GM23248 (cell line): Measurements from ENCODE around the gene IQSEC1.

Experiments
- EZH2 ChIP-seq: fragments of 200-600 bp; sonication (generic); IDR thresholded peaks from 2 replicates; pipeline ENCODE4 v1.6.1; 2018; ENCODE audit warnings: antibody characterized with exemption, mild to moderate bottlenecking; ENCODE audit not compliant: insufficient read depth, poor library complexity, severe bottlenecking
- EZH2phosphoT487 ChIP-seq: fragments of 200-600 bp; sonication (generic); IDR thresholded peaks from 2 replicates; pipeline ENCODE4 v1.6.1; 2018; ENCODE audit warnings: antibody characterized with exemption, moderate library complexity, mild to moderate bottlenecking, low read depth; ENCODE audit not compliant: insufficient read depth

- TF ChIP-seq EZH2phosphoT487 (no peak), EZH2 (no peak)
Observed at GRCh38 chr3:12865271-12865670, 208.0 kb downstream of the IQSEC1 start.
